Keratinocyte (primary cell): Measurements from ENCODE around the gene MASTL. TPM values are rescaled to one million over a fixed set of nuclear protein-coding genes. Genes with fewer than 3 reads are reported as not detected.

Experiments
- DNase-seq: peaks from one replicate; pipeline ENCODE4 v3.0.0-alpha.2; 2011; ENCODE audit warnings: low read depth, missing footprints, low spot score
- FAIRE-seq: peaks from 2 replicates; lab custom pipeline; 2011; peaks lifted over from hg19 to GRCh38; lab: Jason Lieb, UNC
- H2AFZ ChIP-seq: 2 replicates; pipeline ENCODE4 v1.6.0; 2012; ENCODE audit warnings: low read length, control low read depth, inconsistent platforms; ENCODE audit not compliant: control insufficient read depth
- H3K27ac ChIP-seq: 2 replicates; pipeline ENCODE4 v1.5.1; 2011; ENCODE audit warnings: low read length; ENCODE audit not compliant: control insufficient read depth, insufficient read depth
- H3K27me3 ChIP-seq: 3 replicates; pipeline ENCODE4 v1.6.0; 2011; ENCODE audit warnings: low read length; ENCODE audit not compliant: control insufficient read depth, insufficient read depth; ENCODE audit errors: extremely low read depth
- H3K36me3 ChIP-seq, 2 experiments: 2 replicates in 1 of 2; 3 replicates in 1 of 2; pipeline ENCODE4 v1.5.1; 2011; ENCODE audit warnings: low read length in 2 of 2, mild to moderate bottlenecking in 1 of 2; ENCODE audit not compliant: control insufficient read depth in 2 of 2, insufficient read depth in 2 of 2; ENCODE audit errors: extremely low read depth in 1 of 2
- H3K4me1 ChIP-seq: 3 replicates; pipeline ENCODE4 v1.5.1; 2011; ENCODE audit warnings: low read length; ENCODE audit not compliant: control insufficient read depth, insufficient read depth; ENCODE audit errors: extremely low read depth
- H3K4me2 ChIP-seq: 3 replicates; pipeline ENCODE4 v1.6.0; 2011; ENCODE audit warnings: low read depth, low read length; ENCODE audit not compliant: control insufficient read depth, insufficient read depth; ENCODE audit errors: extremely low read depth
- H3K4me3 ChIP-seq, 3 experiments: fragments of 200-600 bp in 1 of 3; sonication (generic) in 1 of 3; 2 replicates in 2 of 3; 3 replicates in 1 of 3; pipeline ENCODE4 v1.5.1; 2011 to 2016; ENCODE audit warnings: low read length in 3 of 3, mild to moderate bottlenecking in 3 of 3, control low read depth in 2 of 3, inconsistent platforms in 1 of 3, low read depth in 1 of 3, mixed read lengths in 1 of 3, mixed run types in 1 of 3, moderate library complexity in 1 of 3; ENCODE audit not compliant: control insufficient read depth in 2 of 3, insufficient read depth in 2 of 3; ENCODE audit errors: extremely low read depth in 1 of 3
- H3K79me2 ChIP-seq: 2 replicates; pipeline ENCODE4 v1.6.0; 2012; ENCODE audit warnings: low read length; ENCODE audit not compliant: control insufficient read depth, insufficient read depth
- H3K9ac ChIP-seq: 3 replicates; pipeline ENCODE4 v1.6.0; 2011; ENCODE audit warnings: low read length; ENCODE audit not compliant: control insufficient read depth, insufficient read depth; ENCODE audit errors: extremely low read depth
- H3K9me1 ChIP-seq: 3 replicates; pipeline ENCODE4 v1.6.0; 2011; ENCODE audit warnings: low read length; ENCODE audit not compliant: control insufficient read depth, insufficient read depth; ENCODE audit errors: extremely low read depth
- H3K9me3 ChIP-seq: 2 replicates; pipeline ENCODE4 v1.5.1; 2012; ENCODE audit warnings: low read depth, low read length; ENCODE audit not compliant: control insufficient read depth
- H4K20me1 ChIP-seq: 3 replicates; pipeline ENCODE4 v1.6.0; 2011; ENCODE audit warnings: low read length; ENCODE audit not compliant: control insufficient read depth, insufficient read depth; ENCODE audit errors: extremely low read depth
- EZH2 ChIP-seq: IDR thresholded peaks from one replicate; pipeline ENCODE4 v1.6.1; 2012; ENCODE audit warnings: inconsistent platforms, mild to moderate bottlenecking, low read length, moderate library complexity
- dilution Hi-C: fragments of 300-500 bp; cut with MboI; formaldehyde crosslinking; loops from one replicate; pipeline ENCODE4 v1.7.0; 2020; ENCODE audit warnings: low sequenced_read_pairs; ENCODE audit not compliant: extremely low pct_ligation_motif_present
- polyA minus RNA-seq, 3 experiments: library from RNA; depleted of rRNA, polyadenylated mRNA; stranded (reverse); fragments of >200 nt; gene quantifications; 1 replicate in 1 of 3; 2 replicates in 1 of 3; 3 replicates in 1 of 3; pipeline ENCODE4 v1.2.3, GENCODE V29; 2011
- polyA plus RNA-seq, 5 experiments: library from polyadenylated mRNA; depleted of rRNA in 3 of 5; stranded (reverse) in 3 of 5; stranded (forward) in 1 of 5; unstranded in 1 of 5; fragments of >200 nt; gene quantifications; 1 replicate in 1 of 5; 2 replicates in 3 of 5; 3 replicates in 1 of 5; pipeline versions ENCODE4 v1.2.1 to v1.2.3, GENCODE V29; 2011 to 2012; ENCODE audit warnings: missing spikeins in 2 of 5, low read depth in 1 of 5, low replicate concordance in 1 of 5
- TF ChIP-seq, protein P1 (sequence below), 3 experiments: IDR thresholded peaks in 1 of 3; conservative IDR thresholded peaks in 1 of 3; optimal IDR thresholded peaks in 1 of 3; 2 replicates in 2 of 3; 3 replicates in 1 of 3; pipeline versions ENCODE3 to v1.5.1; 2011; ENCODE audit warnings: low read length in 3 of 3, mild to moderate bottlenecking in 3 of 3, moderate library complexity in 2 of 3, control low read depth in 1 of 3, inconsistent platforms in 1 of 3; ENCODE audit not compliant: insufficient read depth in 2 of 3; ENCODE audit errors: extremely low read depth in 1 of 3

MASTL gene
- polyA plus RNA-seq (7.3 to 13.6 TPM (median 9.9 TPM) in 3 replicates), polyA minus RNA-seq (1.9 to 9.2 TPM (median 4.5 TPM) in 3 replicates)
- polyA plus RNA-seq (2011; ENCODE audit: low read depth): 8.7 TPM
- 4.8 and 8.6 TPM in 2 replicates for polyA plus RNA-seq (2011; cell fraction: cytosol; rRNA removed)
- polyA plus RNA-seq (2011; cell fraction: nucleus; rRNA removed): 13.0 and 14.5 TPM in 2 replicates
- polyA plus RNA-seq (2012; ENCODE audit: low replicate concordance): 8.3 and 11.4 TPM in 2 replicates
- 4.2 TPM for polyA minus RNA-seq (2011; cell fraction: cytosol; rRNA and poly(A)+ RNA removed)
- polyA minus RNA-seq (2011; cell fraction: nucleus; rRNA and poly(A)+ RNA removed): 5.0 and 10.8 TPM in 2 replicates

- H3K9ac ChIP-seq: peak within 1 kb of the TSS; percentile 100
- DNase-seq: peak; percentile 65
- peak within 1 kb of the TSS; percentile 86 for H2AFZ ChIP-seq
- peak; percentile 17 for FAIRE-seq
- H3K4me1 ChIP-seq: peaks cover 15% of the 10 kb centered on the region
- no peak for TF ChIP-seq EZH2
- TF ChIP-seq, protein P1, sequence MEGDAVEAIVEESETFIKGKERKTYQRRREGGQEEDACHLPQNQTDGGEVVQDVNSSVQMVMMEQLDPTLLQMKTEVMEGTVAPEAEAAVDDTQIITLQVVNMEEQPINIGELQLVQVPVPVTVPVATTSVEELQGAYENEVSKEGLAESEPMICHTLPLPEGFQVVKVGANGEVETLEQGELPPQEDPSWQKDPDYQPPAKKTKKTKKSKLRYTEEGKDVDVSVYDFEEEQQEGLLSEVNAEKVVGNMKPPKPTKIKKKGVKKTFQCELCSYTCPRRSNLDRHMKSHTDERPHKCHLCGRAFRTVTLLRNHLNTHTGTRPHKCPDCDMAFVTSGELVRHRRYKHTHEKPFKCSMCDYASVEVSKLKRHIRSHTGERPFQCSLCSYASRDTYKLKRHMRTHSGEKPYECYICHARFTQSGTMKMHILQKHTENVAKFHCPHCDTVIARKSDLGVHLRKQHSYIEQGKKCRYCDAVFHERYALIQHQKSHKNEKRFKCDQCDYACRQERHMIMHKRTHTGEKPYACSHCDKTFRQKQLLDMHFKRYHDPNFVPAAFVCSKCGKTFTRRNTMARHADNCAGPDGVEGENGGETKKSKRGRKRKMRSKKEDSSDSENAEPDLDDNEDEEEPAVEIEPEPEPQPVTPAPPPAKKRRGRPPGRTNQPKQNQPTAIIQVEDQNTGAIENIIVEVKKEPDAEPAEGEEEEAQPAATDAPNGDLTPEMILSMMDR (optimal IDR thresholded peaks at IDR 0.05 in 1 of 3, IDR thresholded peaks at IDR 0.05 in 1 of 3, conservative IDR thresholded peaks at IDR 0.05 in 1 of 3; ENCODE audit: extremely low read depth in 1 of 3, insufficient read depth in 2 of 3, low read length in 3 of 3): no peak
- peak within 1 kb of the TSS; percentile 100 for H3K27ac ChIP-seq
- peaks cover 66% of the 10 kb centered on the region for H3K79me2 ChIP-seq
- H4K20me1 ChIP-seq: peaks cover 4% of the 10 kb centered on the region
- H3K9me3 ChIP-seq: no peaks in the 10 kb centered on the region
- H3K4me3 ChIP-seq: peak within 1 kb of the TSS; percentile 94 to 99 (median 99)
- peak within 1 kb of the TSS; percentile 100 for H3K4me2 ChIP-seq
- dilution Hi-C loops: no loop called here
- no peaks in the 10 kb centered on the region for H3K27me3 ChIP-seq
- H3K9me1 ChIP-seq: no peaks in the 10 kb centered on the region
- H3K36me3 ChIP-seq: peaks cover 2 to 13% of the 10 kb centered on the region in 2 experiments
Observed at GRCh38 chr10:27155066-27155754, at the start of gene MASTL. Gene MASTL (plus strand): TSS chr10:27155352. CDS start chr10:27155427, 75 bp downstream.

- dilution Hi-C loops: no loop called here
- FAIRE-seq (no peak), DNase-seq (no peak)
- Histone ChIP-seq H2AFZ (no peak overlapping the region), H3K4me1 (no peaks in the 10 kb centered on the region), H3K79me2 (no peaks in the 10 kb centered on the region), H3K4me2 (no peak overlapping the region), H3K36me3 (peaks cover 7 to 12% of the 10 kb centered on the region in 2 experiments), H3K9ac (no peak overlapping the region), H3K9me3 (no peaks in the 10 kb centered on the region), H3K27me3 (no peaks in the 10 kb centered on the region), H3K27ac (no peak overlapping the region), H4K20me1 (no peaks in the 10 kb centered on the region), H3K9me1 (no peaks in the 10 kb centered on the region), H3K4me3 (no peak overlapping the region)
- TF ChIP-seq EZH2: no peak
- TF ChIP-seq, protein P1 (optimal IDR thresholded peaks at IDR 0.05 in 1 of 3, IDR thresholded peaks at IDR 0.05 in 1 of 3, conservative IDR thresholded peaks at IDR 0.05 in 1 of 3; ENCODE audit: extremely low read depth in 1 of 3, insufficient read depth in 2 of 3, low read length in 3 of 3): no peak
Observed at GRCh38 chr10:27108165-27108564, 47.0 kb upstream of the MASTL start.
